Esophagus muscularis mucosa (tissue), 4 donors: ENCODE results near the gene PLCH2.

Experiments used
- EP300 ChIP-seq: sonication (generic); formaldehyde crosslinking; IDR thresholded peaks from one replicate; pipeline ENCODE4 v1.6.1; 2017; ENCODE audit warnings: antibody characterized with exemption
- POLR2A ChIP-seq: fragments of 450-650 bp; IDR thresholded peaks from one replicate; pipeline ENCODE4 v1.6.1; 2017; ENCODE audit warnings: antibody characterized with exemption, moderate library complexity, mild to moderate bottlenecking, low read depth
- POLR2AphosphoS5 ChIP-seq, 2 donors: sonication (generic); formaldehyde crosslinking; IDR thresholded peaks; one replicate each; pipeline ENCODE4 v1.6.1; 2017; ENCODE audit warnings: antibody characterized with exemption in 2 of 2
- TF ChIP-seq, protein P1 (sequence below), 3 experiments: fragments of 200-600 bp in 2 of 3; fragments of 450-650 bp in 1 of 3; sonication (generic) in 2 of 3; IDR thresholded peaks; one replicate each; pipeline ENCODE4 v1.5.1; 2017 to 2019; ENCODE audit warnings: antibody characterized with exemption in 3 of 3, mild to moderate bottlenecking in 2 of 3, moderate library complexity in 1 of 3

DNA sequence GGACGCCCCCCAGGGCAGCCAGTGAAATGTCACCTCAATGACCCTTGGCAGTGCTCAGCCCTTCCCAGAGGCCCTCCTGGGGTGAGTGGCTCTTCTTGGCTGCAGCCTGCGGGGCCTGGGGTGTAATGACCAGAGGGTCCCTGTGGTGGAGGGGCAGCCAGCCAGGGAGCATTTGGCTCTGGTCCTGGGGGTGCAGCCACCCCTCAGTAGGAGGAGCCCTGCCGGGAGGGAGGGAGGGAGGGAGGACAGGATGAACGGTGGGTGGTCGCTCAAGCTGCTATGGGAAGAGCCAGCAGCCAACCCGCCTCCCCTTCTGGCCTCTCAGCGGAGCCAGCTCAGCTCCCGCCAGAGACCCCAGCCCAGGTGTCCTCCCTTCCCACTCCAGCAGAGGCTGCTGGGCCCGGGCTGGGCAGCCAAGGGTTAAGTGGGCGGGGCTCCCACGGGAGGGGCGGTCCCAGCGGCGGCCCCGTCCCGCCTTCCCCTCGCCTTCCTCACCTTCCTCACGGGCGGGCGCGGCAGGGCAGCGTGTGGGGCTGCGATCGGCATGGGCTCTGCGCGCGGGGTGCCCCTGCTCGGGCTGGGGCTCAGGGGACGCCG, 9.0 kb upstream of the PLCH2 start:
- TF ChIP-seq, protein P1, sequence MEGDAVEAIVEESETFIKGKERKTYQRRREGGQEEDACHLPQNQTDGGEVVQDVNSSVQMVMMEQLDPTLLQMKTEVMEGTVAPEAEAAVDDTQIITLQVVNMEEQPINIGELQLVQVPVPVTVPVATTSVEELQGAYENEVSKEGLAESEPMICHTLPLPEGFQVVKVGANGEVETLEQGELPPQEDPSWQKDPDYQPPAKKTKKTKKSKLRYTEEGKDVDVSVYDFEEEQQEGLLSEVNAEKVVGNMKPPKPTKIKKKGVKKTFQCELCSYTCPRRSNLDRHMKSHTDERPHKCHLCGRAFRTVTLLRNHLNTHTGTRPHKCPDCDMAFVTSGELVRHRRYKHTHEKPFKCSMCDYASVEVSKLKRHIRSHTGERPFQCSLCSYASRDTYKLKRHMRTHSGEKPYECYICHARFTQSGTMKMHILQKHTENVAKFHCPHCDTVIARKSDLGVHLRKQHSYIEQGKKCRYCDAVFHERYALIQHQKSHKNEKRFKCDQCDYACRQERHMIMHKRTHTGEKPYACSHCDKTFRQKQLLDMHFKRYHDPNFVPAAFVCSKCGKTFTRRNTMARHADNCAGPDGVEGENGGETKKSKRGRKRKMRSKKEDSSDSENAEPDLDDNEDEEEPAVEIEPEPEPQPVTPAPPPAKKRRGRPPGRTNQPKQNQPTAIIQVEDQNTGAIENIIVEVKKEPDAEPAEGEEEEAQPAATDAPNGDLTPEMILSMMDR (IDR thresholded peaks at IDR 0.05), result no peak
- TF ChIP-seq POLR2A (no peak), POLR2AphosphoS5 (IDR thresholded peaks at IDR 0.05) (no peak), EP300 (no peak)
